NB4 (cell line): ENCODE data around the gene NIF3L1.
A peak's percentile ranks its signal among the peaks of the same experiment; 100 is the strongest.

Source experiments
- DNase-seq: peaks from one replicate; pipeline ENCODE4 v3.0.0; 2010; ENCODE audit warnings: low read depth
- H3K4me3 ChIP-seq: one replicate; pipeline ENCODE4 v1.5.1; 2011; ENCODE audit warnings: mild to moderate bottlenecking, low read depth, low read length, moderate library complexity
- MYC ChIP-seq: IDR thresholded peaks from 2 replicates; pipeline ENCODE4 v1.6.1; 2011; ENCODE audit warnings: low read depth, low read length
- POLR2A ChIP-seq: IDR thresholded peaks from 2 replicates; pipeline ENCODE4 v1.6.1; 2011; ENCODE audit warnings: mild to moderate bottlenecking; ENCODE audit not compliant: insufficient read length; ENCODE audit errors: extremely low read depth
- TF ChIP-seq, protein P1 (sequence below): IDR thresholded peaks from one replicate; pipeline ENCODE4 v1.5.1; 2012; ENCODE audit warnings: low read depth, low read length
- TF ChIP-seq, protein P2 (sequence below): IDR thresholded peaks from 2 replicates; pipeline ENCODE4 v1.6.1; 2011; ENCODE audit warnings: low read depth, low read length

NIF3L1 gene

DNA sequence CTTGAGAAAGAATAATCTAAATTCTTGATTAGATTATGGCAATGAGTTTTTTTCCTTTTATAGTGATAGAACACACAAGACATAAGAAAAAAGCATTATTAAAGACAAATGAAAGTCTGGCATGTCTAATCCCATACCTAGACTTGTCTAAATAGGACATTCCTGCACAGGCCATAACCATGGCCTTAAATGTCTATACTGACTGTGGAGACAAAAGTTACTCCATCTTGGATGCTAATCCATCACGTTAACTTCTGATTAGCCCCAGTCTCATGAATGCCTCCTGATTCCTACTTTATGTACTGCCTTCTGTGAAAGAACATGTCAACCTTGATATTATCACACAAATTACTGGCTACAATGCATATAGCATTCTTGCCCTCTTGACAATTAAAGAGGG, 50.7 kb downstream of the NIF3L1 start:
- TF ChIP-seq MYC (no peak), POLR2A (no peak)
- TF ChIP-seq, protein P1, sequence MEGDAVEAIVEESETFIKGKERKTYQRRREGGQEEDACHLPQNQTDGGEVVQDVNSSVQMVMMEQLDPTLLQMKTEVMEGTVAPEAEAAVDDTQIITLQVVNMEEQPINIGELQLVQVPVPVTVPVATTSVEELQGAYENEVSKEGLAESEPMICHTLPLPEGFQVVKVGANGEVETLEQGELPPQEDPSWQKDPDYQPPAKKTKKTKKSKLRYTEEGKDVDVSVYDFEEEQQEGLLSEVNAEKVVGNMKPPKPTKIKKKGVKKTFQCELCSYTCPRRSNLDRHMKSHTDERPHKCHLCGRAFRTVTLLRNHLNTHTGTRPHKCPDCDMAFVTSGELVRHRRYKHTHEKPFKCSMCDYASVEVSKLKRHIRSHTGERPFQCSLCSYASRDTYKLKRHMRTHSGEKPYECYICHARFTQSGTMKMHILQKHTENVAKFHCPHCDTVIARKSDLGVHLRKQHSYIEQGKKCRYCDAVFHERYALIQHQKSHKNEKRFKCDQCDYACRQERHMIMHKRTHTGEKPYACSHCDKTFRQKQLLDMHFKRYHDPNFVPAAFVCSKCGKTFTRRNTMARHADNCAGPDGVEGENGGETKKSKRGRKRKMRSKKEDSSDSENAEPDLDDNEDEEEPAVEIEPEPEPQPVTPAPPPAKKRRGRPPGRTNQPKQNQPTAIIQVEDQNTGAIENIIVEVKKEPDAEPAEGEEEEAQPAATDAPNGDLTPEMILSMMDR = no peak
- TF ChIP-seq, protein P2, sequence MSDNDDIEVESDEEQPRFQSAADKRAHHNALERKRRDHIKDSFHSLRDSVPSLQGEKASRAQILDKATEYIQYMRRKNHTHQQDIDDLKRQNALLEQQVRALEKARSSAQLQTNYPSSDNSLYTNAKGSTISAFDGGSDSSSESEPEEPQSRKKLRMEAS = no peak
- no peak for DNase-seq
- no peak overlapping the region for H3K4me3 ChIP-seq

DNA sequence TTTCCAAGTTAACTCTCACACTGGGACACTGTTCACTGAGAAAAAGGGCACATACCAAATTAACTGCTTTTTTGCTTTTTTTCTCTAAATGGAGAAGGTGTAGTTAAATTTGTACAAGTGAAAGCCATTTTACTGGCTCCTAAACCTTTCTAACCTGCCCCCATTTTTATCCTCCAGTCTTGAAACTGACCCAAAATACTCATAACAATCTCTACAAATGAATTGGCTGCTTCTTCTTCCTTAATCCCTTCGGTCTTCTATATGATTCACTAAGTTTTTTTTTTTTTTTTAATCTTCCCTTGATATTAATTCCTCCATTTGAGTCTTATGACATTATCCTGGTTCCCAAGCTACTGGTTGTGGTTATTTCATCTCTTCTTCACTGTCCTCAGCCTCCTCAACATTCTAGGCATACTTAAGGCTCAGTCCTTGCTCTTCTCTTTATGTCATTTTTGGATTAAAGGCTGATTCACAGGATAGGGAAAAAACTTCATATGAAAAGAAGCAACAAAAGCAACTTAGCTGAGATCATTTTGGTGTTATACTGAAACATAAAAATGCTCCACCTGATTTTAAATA, 54.4 kb downstream of the NIF3L1 start:
- no peak for DNase-seq
- TF ChIP-seq MYC = no peak
- TF ChIP-seq, protein P2 = no peak
- TF ChIP-seq, protein P1 = no peak
- no peak for TF ChIP-seq POLR2A
- H3K4me3 ChIP-seq = no peak overlapping the region

DNA sequence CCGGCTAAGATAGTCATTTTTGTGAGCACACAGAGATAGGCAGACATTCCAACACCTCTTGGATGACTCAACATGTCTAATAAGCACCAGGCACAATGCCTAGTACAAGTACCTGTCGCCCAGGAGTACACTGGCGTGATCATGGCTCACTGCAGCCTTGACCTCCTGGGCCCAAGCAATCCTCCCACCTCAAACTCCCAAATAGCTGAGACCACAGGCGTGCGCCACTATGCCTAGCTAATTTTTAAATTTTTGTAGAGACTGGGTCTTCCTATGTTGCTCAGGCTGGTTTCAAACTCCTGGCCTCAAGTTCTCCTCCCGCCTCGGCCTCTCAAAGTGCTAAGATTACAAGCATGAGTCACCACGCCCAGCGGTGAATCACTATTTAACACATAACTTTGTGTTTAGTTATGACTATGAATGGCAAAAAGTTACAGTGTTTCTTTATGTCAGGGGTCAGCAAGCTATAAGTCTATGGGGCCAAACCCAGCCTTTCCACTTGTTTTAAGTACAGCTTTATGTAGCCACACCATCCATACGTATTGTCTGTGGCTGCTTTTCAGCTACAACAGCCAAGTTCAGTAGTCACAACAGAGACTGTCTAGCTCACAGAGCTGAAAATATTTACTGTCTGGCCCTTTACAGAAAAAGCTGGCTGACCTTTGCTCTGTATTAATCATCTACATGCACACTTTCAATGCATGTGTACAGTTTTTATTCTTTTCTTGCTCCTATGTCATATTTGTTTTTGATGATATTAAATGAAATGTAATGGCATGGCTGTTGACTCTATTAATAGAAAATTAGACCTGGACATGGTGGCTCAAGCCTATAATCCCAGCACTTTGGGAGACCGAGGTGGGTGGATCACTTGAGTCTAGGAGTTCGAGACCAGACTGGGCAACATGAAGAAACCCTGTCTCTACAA, 55.6 kb downstream of the NIF3L1 start:
- no peak overlapping the region for H3K4me3 ChIP-seq
- TF ChIP-seq, protein P1 = no peak
- TF ChIP-seq, protein P2 = no peak
- TF ChIP-seq MYC = no peak
- TF ChIP-seq POLR2A = no peak
- peak; percentile 54 for DNase-seq

DNA sequence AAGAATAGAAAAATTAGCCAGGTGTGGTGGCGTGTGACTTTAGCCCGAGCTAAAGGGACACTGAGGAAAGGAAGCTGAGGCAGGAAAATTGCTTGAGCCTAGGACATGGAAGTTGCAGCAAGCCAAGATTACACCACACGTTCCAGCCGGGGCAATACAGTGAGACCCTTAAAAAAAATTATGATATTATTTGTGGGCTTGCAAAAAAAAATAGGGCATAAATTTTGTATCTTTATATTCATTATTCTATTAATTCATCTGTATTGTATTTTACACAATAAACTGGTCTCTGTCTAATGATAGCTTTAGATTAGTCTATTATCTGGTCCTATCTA, 56.2 kb downstream of the NIF3L1 start:
- no peak overlapping the region for H3K4me3 ChIP-seq
- TF ChIP-seq, protein P1 = no peak
- TF ChIP-seq, protein P2 = no peak
- TF ChIP-seq MYC (no peak), POLR2A (no peak)
- DNase-seq = no peak

DNA sequence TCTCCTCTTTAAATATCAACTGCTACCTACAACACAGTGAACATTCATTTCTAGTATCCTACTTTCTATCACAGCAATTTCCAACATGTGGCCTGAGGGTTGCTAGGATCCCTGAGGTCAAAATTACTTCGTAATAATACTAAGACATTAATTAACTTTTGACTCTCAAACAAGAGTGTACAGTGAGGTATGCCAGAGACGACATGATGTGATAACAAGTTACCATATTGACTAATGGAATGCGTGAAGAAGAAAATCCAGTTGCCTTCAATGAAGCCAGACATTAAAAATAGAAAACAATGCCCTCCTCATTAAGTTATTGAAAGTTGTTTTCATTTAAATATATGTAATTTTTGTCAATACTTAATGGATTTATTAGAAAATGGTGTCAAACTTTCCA, 61.2 kb downstream of the NIF3L1 start:
- DNase-seq = no peak
- TF ChIP-seq, protein P1 = no peak
- TF ChIP-seq POLR2A (no peak), MYC (no peak)
- TF ChIP-seq, protein P2 = no peak

More for the DNA sequence above, 61.2 kb downstream of the NIF3L1 start:
- H3K4me3 ChIP-seq = no peak overlapping the region
